ENCODE results near the gene MGAT5B. TPM values are rescaled to one million over a fixed set of nuclear protein-coding genes. Genes with fewer than 3 reads are reported as not detected.
"Not testable (repeated sequence)": the region's sequence is repeated elsewhere in the genome, so short reads cannot be mapped to it uniquely, and the experiment has no call there.

Gene MGAT5B
- total RNA-seq, 1 donor from 2014 or later, result 1.8 TPM

- Mint-ChIP-seq H3K4me1 (peaks cover 27% of the 10 kb centered on the region), H3K27me3 (ENCODE audit: insufficient read depth, low read depth) (peaks cover 8% of the 10 kb centered on the region), H3K4me3 (peak overlapping the region; percentile 85), H3K9me3 (no peaks in the 10 kb centered on the region), H3K27ac (no peak overlapping the region), H3K36me3 (no peaks in the 10 kb centered on the region)
- Histone ChIP-seq H3K4me1 (peaks cover 22% of the 10 kb centered on the region), H2AFZ (replicated peaks) (no peak overlapping the region), H3K27me3 (no peaks in the 10 kb centered on the region), H3K9ac (no peak overlapping the region), H3K9me3 (ENCODE audit: low read depth) (no peaks in the 10 kb centered on the region), H3K36me3 (no peaks in the 10 kb centered on the region), H3K79me2 (ENCODE audit: low read depth) (no peaks in the 10 kb centered on the region), H4K20me1 (ENCODE audit: low read depth) (no peaks in the 10 kb centered on the region), H3K27ac (no peak overlapping the region), H3K4me2 (no peak overlapping the region), H3F3A (ENCODE audit: low read depth) (peaks cover 26% of the 10 kb centered on the region), H3K4me3 (no peak overlapping the region)
- no peak for TF ChIP-seq EZH2 (IDR thresholded peaks at IDR 0.05)
- TF ChIP-seq, protein P1, sequence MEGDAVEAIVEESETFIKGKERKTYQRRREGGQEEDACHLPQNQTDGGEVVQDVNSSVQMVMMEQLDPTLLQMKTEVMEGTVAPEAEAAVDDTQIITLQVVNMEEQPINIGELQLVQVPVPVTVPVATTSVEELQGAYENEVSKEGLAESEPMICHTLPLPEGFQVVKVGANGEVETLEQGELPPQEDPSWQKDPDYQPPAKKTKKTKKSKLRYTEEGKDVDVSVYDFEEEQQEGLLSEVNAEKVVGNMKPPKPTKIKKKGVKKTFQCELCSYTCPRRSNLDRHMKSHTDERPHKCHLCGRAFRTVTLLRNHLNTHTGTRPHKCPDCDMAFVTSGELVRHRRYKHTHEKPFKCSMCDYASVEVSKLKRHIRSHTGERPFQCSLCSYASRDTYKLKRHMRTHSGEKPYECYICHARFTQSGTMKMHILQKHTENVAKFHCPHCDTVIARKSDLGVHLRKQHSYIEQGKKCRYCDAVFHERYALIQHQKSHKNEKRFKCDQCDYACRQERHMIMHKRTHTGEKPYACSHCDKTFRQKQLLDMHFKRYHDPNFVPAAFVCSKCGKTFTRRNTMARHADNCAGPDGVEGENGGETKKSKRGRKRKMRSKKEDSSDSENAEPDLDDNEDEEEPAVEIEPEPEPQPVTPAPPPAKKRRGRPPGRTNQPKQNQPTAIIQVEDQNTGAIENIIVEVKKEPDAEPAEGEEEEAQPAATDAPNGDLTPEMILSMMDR (IDR thresholded peaks at IDR 0.05), result no peak
- no peak for TF ChIP-seq EZH2phosphoT487 (IDR thresholded peaks at IDR 0.05)
- no peak for DNase-seq (ENCODE audit: low spot score)
These were observed 99.6 kb downstream of the MGAT5B start for GRCh38 chr17:76967762-76968161.

- Histone ChIP-seq H3K4me1 (peaks cover 23% of the 10 kb centered on the region), H4K20me1 (ENCODE audit: low read depth) (no peaks in the 10 kb centered on the region), H3K27ac (peak overlapping the region; percentile 78), H3K9me3 (ENCODE audit: low read depth) (no peaks in the 10 kb centered on the region), H3K36me3 (no peaks in the 10 kb centered on the region), H3K4me2 (peak overlapping the region; percentile 78), H2AFZ (replicated peaks) (peak overlapping the region; percentile 83), H3K4me3 (peak overlapping the region; percentile 47), H3K27me3 (no peaks in the 10 kb centered on the region), H3K9ac (no peak overlapping the region), H3F3A (ENCODE audit: low read depth) (peaks cover 26% of the 10 kb centered on the region), H3K79me2 (ENCODE audit: low read depth) (no peaks in the 10 kb centered on the region)
- peak; percentile 98 for DNase-seq (ENCODE audit: low spot score)
- Mint-ChIP-seq H3K4me3 (peak overlapping the region; percentile 85), H3K9me3 (no peaks in the 10 kb centered on the region), H3K4me1 (peaks cover 27% of the 10 kb centered on the region), H3K27me3 (ENCODE audit: insufficient read depth, low read depth) (peaks cover 6% of the 10 kb centered on the region), H3K27ac (peak overlapping the region; percentile 96), H3K36me3 (no peaks in the 10 kb centered on the region)
- TF ChIP-seq EZH2phosphoT487 (IDR thresholded peaks at IDR 0.05) (no peak), EZH2 (IDR thresholded peaks at IDR 0.05) (no peak)
These were observed 100.7 kb downstream of the MGAT5B start for GRCh38 chr17:76968707-76969597.

DNA sequence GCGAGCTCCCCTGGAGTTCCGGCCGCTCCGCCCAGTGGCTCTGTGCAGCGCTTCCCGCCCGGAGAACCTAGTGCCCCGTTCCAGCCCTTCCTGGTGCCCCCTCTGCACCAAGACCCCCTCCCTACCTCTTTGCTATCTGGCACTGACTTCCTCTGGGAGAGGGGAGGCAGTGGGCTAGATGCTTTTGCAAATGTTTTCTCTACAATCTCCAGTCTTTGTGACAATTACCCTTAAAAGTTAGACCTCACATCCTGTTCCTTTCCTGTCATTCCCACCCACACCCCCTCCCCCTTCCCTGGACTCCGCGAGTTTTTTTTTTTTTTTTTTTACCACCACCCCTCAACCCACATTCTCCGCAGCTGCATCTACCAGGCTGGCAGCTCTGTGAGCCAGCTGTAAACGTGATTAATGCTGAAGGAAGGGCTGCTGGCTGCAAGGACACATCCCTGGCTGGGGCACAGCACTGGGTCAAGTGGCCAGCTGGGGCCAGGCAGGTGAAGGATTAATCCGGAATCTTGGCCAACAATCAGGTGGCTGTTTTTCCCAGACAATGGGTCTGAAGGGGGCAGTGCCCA is 101.5 kb downstream of the MGAT5B start:
- peaks cover 27% of the 10 kb centered on the region for H3K4me1 Mint-ChIP-seq
- peaks cover 6% of the 10 kb centered on the region for H3K27me3 Mint-ChIP-seq (ENCODE audit: insufficient read depth, low read depth)
- H3K4me3 Mint-ChIP-seq, result peak overlapping the region; percentile 85
- H3K9me3 Mint-ChIP-seq, result no peaks in the 10 kb centered on the region
- H3K4me2 ChIP-seq, result peak overlapping the region; percentile 78
- H4K20me1 ChIP-seq (ENCODE audit: low read depth), result no peaks in the 10 kb centered on the region
- peak overlapping the region; percentile 78 for H3K27ac ChIP-seq
- peak overlapping the region; percentile 47 for H3K4me3 ChIP-seq
- H3K27ac Mint-ChIP-seq, result peak overlapping the region; percentile 96
- peak; percentile 51 for DNase-seq (ENCODE audit: low spot score)
- no peaks in the 10 kb centered on the region for H3K27me3 ChIP-seq
- no peak overlapping the region for H3K9ac ChIP-seq
- H3K4me1 ChIP-seq, result peaks cover 23% of the 10 kb centered on the region
- TF ChIP-seq, protein P1 (IDR thresholded peaks at IDR 0.05), result no peak
- TF ChIP-seq EZH2 (IDR thresholded peaks at IDR 0.05) (no peak), EZH2phosphoT487 (IDR thresholded peaks at IDR 0.05) (no peak)
- peak overlapping the region; percentile 83 for H2AFZ ChIP-seq (replicated peaks)
- H3K36me3 Mint-ChIP-seq, result no peaks in the 10 kb centered on the region
- H3F3A ChIP-seq (ENCODE audit: low read depth), result peaks cover 26% of the 10 kb centered on the region
- no peaks in the 10 kb centered on the region for H3K9me3 ChIP-seq (ENCODE audit: low read depth)
- no peaks in the 10 kb centered on the region for H3K36me3 ChIP-seq
- no peaks in the 10 kb centered on the region for H3K79me2 ChIP-seq (ENCODE audit: low read depth)

DNA sequence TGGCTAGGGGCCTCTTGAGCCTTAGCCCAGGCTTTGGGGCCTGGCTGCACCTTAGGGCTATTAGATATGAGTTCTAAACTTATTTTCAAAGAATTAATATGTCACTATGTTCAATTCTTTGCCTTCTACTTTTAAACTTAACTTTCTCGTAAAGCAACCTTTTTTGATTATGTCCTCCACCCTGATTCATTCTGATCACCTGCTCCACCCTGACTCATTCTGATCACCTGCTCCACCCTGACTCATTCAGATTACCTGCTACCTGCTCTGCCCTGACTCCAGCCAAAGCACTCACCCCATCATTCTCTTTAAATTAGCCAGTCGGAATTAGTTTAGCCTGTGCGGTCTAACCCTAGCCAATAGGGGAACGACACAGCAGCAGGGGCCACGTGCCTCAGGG is 102.0 kb downstream of the MGAT5B start:
- H3K4me3 ChIP-seq, result peak overlapping the region; percentile 47
- H3K27ac Mint-ChIP-seq; H3K27me3 ChIP-seq; H3K9me3 ChIP-seq (ENCODE audit: low read depth); DNase-seq (ENCODE audit: low spot score); H4K20me1 ChIP-seq (ENCODE audit: low read depth); H3K36me3 Mint-ChIP-seq; H3K79me2 ChIP-seq (ENCODE audit: low read depth); H2AFZ ChIP-seq (replicated peaks); H3K36me3 ChIP-seq; H3K27ac ChIP-seq; H3K27me3 Mint-ChIP-seq (ENCODE audit: insufficient read depth, low read depth); H3K9ac ChIP-seq; H3K9me3 Mint-ChIP-seq: not testable (repeated sequence)
- H3K4me1 ChIP-seq, result peaks cover 23% of the 10 kb centered on the region
- Mint-ChIP-seq H3K4me3 (peak overlapping the region; percentile 85), H3K4me1 (peaks cover 27% of the 10 kb centered on the region)
- H3K4me2 ChIP-seq, result peak overlapping the region; percentile 78
- H3F3A ChIP-seq (ENCODE audit: low read depth), result peaks cover 26% of the 10 kb centered on the region
